Panc1 (cell line): ENCODE measurements around the gene ISCA2.

Experiments used
- TCF7L2 ChIP-seq: IDR thresholded peaks from 2 replicates; pipeline ENCODE4 v1.6.1; 2011; ENCODE audit warnings: mild to moderate bottlenecking, low read depth, low read length, inconsistent platforms
- TF ChIP-seq, protein P1 (sequence below): fragments of 450-650 bp; IDR thresholded peaks from 2 replicates; pipeline ENCODE4 v1.5.1; 2017; ENCODE audit warnings: mild to moderate bottlenecking
- TF ChIP-seq, protein P2 (sequence below), 2 experiments: IDR thresholded peaks; 2 replicates each; pipeline ENCODE4 v1.6.1; 2011 to 2012; ENCODE audit warnings: low read depth in 2 of 2, control low read depth in 1 of 2, low read length in 1 of 2, mild to moderate bottlenecking in 1 of 2, moderate library complexity in 1 of 2; ENCODE audit not compliant: insufficient read depth in 1 of 2

DNA sequence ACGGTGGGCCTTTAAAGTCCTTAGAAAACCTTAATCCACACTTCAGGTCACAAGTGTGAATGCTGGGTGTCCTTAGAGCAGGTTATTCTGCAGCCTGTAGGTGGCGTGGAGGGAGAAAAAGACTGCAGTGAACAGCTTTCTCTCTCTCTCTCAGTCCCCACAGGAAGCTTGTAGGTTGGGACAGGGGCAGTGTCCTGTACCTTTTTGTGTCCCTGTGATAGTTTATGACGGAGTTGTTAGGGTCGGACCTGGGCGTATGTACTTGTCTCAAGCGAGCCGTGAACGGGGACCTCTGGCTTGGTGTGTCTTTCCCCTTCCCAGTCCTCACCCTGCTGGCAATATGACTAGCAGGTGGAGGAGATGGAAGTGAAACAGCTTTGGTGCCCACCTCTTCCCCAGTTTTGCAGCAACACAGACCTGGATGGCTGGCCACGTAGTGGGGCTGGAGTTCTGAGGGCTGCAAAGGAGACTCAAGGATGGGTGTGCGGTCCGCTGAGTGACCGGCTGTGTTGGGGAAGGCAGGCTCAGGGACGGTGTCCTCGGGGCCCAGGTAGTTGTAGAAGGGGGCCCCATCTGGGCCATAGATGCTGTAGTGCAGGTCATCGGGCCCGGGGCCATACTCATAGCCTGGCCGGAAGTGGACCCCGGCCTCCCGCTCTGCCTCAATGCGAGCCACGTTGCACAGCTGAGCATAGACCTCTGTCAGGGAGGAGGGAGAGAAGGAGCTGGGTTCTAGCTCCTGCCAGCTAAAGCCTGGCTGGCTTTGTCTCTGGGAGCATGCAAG lies 8.9 kb downstream of the ISCA2 start:
- TF ChIP-seq, protein P1, sequence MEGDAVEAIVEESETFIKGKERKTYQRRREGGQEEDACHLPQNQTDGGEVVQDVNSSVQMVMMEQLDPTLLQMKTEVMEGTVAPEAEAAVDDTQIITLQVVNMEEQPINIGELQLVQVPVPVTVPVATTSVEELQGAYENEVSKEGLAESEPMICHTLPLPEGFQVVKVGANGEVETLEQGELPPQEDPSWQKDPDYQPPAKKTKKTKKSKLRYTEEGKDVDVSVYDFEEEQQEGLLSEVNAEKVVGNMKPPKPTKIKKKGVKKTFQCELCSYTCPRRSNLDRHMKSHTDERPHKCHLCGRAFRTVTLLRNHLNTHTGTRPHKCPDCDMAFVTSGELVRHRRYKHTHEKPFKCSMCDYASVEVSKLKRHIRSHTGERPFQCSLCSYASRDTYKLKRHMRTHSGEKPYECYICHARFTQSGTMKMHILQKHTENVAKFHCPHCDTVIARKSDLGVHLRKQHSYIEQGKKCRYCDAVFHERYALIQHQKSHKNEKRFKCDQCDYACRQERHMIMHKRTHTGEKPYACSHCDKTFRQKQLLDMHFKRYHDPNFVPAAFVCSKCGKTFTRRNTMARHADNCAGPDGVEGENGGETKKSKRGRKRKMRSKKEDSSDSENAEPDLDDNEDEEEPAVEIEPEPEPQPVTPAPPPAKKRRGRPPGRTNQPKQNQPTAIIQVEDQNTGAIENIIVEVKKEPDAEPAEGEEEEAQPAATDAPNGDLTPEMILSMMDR: peak; percentile 67
- no peak for TF ChIP-seq TCF7L2
- TF ChIP-seq, protein P2, sequence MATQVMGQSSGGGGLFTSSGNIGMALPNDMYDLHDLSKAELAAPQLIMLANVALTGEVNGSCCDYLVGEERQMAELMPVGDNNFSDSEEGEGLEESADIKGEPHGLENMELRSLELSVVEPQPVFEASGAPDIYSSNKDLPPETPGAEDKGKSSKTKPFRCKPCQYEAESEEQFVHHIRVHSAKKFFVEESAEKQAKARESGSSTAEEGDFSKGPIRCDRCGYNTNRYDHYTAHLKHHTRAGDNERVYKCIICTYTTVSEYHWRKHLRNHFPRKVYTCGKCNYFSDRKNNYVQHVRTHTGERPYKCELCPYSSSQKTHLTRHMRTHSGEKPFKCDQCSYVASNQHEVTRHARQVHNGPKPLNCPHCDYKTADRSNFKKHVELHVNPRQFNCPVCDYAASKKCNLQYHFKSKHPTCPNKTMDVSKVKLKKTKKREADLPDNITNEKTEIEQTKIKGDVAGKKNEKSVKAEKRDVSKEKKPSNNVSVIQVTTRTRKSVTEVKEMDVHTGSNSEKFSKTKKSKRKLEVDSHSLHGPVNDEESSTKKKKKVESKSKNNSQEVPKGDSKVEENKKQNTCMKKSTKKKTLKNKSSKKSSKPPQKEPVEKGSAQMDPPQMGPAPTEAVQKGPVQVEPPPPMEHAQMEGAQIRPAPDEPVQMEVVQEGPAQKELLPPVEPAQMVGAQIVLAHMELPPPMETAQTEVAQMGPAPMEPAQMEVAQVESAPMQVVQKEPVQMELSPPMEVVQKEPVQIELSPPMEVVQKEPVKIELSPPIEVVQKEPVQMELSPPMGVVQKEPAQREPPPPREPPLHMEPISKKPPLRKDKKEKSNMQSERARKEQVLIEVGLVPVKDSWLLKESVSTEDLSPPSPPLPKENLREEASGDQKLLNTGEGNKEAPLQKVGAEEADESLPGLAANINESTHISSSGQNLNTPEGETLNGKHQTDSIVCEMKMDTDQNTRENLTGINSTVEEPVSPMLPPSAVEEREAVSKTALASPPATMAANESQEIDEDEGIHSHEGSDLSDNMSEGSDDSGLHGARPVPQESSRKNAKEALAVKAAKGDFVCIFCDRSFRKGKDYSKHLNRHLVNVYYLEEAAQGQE (IDR thresholded peaks at IDR 0.05; ENCODE audit: insufficient read depth in 1 of 2, low read depth in 2 of 2, low read length in 1 of 2): no peak
